Measurements from ENCODE around the gene SPPL3.
"Not testable (repeated sequence)": the region's sequence is repeated elsewhere in the genome, so short reads cannot be mapped to it uniquely, and the experiment has no call there.

Gene SPPL3

DNA sequence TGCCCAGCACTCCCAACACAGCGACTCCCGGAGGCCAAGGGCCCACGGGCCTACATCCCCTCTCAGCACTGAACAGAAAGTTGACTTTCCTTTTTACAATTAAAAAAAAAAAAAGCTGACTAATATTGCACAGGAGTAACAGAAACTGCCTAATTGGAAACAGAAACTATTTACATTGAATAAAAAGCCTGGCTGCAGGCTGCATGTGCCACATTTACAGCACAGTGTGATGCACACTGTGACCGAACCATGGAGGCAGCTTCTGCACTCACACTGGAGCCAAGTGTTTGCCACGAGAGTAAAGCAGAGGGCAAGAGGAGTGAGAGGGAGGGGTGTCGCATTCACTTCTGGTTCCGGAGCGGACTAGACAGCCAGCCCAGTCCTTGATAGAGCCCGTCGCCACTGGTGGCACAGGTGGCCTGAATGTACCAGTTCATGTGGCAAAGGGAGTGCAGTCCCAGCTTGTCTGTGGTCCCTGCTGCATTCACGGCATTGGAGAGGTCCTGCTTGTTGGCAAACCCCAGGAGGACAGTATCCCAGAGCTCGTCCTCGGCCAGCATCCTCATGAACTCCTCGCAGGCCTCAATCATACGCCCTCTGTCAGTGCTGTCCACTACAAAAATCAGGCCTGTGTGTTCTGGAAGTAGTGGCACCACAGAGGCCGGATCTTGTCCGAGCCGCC lies 59.2 kb downstream of the SPPL3 start:
- no peak for DNase-seq (ENCODE audit: low spot score)

GRCh38 chr12:120844297-120844696 lies 59.9 kb downstream of the SPPL3 start:
- no peak for DNase-seq (ENCODE audit: low spot score)

DNA sequence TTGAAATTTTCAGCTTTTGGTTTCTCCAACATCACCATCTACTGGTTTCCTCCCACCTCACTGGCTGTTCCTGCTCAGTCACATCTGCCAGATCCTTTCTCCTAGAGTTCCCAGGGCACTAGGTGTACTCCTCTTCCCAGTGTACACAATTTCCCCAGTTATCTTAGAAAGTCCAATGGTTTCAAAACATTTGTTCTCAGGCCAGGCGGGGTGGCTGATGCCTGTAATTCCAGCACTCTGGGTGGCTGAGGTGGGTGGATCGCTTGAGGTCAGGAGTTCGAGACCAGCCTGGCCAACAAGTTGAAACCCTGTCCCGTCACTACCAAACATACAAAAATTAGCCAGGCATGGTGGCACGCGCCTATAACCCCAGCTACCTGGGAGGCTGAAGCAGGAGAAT lies 60.7 kb downstream of the SPPL3 start:
- DNase-seq (ENCODE audit: low spot score), result no peak

DNA sequence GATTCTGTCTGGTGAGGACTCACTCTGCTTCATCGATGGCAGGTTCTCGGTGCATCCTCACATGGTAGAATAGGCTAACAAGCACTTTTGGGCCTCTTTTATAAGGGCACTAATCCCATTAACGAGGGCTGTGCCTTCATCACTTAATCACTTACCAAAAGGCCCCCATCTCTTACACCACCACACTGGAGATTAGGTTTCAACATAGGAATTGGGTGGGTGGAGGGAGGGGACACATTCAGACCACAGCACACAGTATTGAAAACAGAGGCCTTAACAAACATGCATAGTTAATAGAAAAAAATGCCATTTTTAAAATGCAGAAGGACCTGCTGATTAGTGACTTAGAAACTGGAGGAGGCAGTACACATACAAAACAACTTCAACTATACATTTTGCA lies 61.6 kb downstream of the SPPL3 start:
- DNase-seq (ENCODE audit: low spot score), result no peak

DNA sequence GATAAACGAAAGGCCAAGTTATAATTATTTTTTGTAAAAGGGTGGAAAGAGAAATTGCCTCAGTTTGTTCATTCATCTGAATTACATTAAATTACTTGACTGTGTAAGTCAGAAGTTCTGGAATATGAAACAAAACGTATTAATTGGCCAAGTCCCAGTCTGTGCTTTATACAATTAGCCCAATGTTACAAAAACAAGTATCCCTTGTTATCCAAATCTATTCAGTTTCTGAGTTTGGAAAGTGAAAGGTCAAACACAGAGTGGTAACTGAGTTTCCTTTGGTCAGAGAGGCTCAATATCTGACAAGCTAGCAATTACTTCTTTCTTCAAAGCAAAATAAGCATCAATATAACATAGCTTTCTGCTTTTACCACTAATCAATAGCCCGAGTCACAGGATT lies 62.6 kb downstream of the SPPL3 start:
- DNase-seq (ENCODE audit: low spot score), result peak; percentile 76

- no peak for DNase-seq (ENCODE audit: low spot score)
Observed at GRCh38 chr12:120839503-120839902, 64.7 kb downstream of the SPPL3 start.

DNA sequence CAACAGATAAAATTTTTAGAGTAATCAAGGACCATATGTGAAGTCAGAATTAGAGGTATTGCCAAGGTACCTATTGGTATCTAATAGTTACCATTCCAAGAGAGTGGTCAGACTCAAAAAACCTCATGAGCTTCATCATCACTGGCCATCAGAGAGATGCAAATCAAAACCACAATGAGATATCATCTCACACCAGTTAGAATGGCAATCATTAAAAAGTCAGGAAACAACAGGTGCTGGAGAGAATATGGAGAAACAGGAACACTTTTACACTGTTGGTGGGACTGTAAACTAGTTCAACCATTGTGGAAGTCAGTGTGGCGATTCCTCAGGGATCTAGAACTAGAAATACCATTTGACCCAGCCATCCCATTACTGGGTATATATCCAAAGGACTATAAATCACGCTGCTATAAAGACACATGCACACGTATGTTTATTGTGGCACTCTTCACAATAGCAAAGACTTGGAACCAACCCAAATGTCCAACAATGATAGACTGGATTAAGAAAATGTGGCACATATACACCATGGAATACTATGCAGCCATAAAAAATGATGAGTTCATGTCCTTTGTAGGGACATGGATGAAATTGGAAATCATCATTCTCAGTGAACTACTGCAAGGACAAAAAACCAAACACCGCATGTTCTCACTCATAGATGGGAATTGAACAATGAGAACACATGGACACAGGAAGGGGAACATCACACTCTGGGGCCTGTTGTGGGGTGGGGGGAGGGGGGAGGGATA lies 65.4 kb downstream of the SPPL3 start:
- DNase-seq (ENCODE audit: low spot score), result not testable (repeated sequence)

- no peak for DNase-seq (ENCODE audit: low spot score)
Observed at GRCh38 chr12:120836114-120836684, 68.0 kb downstream of the SPPL3 start.

DNA sequence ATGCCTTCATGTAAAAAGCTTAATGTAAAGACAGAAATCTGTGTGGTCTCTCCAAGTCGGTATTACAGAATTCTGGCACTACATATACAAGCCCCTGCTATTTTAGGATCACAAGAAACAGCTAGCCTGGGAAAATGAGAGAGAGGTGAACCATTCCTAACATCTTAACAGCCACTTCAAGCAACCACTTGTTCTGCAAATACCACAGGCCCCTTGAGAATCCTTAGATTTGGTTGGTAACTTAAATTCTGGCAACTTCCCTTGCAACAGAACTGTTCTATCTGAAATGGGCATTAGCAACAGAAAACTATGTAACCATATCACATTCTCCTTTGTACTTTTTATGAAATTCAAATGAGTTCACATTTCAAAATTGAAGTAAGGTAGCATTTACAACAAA lies 68.5 kb downstream of the SPPL3 start:
- DNase-seq (ENCODE audit: low spot score), result no peak

DNA sequence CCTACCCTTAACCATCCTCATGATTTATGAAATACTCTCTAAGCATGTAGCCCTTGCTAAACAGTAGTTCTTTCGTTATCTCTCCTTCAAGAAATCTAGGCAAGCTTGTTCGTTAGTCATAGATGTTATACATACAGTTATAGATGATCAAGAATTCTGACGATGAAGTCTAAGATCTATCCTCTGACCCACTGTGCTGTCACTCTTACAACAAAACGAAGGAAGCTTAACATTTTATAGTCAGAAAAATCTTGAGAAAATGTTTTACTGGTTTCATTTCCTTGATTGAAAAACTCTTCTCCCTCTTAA lies 68.9 kb downstream of the SPPL3 start:
- DNase-seq (ENCODE audit: low spot score), result no peak

DNA sequence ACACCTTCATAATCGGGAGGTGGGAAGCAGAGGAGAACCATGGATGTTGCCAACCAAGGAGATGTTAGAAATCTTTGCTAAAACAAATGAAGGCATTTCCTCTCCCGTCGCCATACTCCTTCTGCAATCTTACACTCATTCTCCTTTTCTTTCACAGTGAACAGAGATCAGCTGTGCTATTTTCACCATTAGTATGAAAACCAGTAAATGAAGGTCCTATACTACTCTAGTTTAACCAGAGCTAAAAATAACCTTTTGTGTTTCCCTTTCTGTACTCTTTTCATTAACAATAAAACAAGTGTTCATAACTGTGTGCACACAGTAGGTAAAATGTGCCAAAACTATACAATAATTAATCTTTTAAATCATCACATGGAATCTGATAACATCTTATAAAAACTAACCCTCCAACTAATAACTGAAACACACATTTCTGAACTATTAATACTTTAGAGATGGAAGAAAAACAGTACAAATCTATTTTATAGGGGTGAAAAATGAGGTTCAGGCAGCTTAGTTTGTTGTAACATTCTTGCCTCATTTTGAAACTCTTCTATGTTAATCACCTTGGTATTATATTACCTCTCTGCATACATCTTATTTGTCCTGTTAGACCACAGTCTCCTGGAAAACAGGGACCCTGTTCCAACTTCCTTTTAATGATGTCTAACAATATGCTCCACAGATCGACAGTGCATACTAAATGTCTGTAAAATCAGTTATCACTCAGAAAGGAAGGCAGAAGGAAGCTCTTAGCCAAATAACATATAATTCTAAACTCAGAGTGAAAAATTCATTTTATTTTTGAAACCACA lies 69.5 kb downstream of the SPPL3 start:
- DNase-seq (ENCODE audit: low spot score), result no peak

- no peak for DNase-seq (ENCODE audit: low spot score)
Observed at GRCh38 chr12:120833849-120834248, 70.3 kb downstream of the SPPL3 start.

DNA sequence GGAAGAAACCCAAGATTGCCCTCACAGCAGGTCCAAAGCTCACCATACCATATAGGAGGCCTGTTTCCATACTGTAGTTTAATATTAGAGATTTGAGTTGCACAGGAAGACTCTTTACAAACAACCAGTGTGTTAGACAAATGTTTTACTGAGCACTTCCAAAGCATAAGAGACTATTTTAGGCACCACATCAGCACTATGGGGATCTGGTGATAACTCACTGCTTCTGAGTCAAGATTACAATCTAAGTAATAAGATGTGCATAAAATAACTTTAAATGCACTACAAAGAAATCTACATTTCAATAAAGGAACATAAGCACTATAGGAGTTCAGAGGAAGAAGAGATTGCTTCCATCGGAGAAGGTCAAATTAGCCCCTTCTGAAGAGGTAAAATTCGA lies 71.4 kb downstream of the SPPL3 start:
- no peak for DNase-seq (ENCODE audit: low spot score)

GRCh38 chr12:120831648-120832267 lies 72.4 kb downstream of the SPPL3 start:
- DNase-seq (ENCODE audit: low spot score), result no peak

DNA sequence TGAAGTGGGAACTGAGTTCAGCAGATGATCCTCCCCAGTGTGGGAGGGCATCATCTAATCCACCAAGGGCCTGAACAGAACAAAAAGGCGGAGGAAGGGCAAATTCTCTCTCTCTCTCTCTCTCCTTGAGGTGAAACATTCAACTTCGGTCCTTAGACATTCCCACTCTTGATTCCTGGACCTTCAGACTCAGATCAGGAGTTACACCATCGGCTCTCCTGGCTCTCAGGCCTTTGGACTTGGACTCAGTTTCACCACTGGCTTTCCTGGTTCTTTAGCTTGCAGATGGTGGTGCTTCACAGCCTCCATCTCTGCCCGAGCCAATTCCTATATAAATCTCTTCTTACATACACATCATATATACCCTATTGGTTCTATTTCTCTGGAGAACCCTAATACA lies 73.2 kb downstream of the SPPL3 start:
- no peak for DNase-seq (ENCODE audit: low spot score)

DNA sequence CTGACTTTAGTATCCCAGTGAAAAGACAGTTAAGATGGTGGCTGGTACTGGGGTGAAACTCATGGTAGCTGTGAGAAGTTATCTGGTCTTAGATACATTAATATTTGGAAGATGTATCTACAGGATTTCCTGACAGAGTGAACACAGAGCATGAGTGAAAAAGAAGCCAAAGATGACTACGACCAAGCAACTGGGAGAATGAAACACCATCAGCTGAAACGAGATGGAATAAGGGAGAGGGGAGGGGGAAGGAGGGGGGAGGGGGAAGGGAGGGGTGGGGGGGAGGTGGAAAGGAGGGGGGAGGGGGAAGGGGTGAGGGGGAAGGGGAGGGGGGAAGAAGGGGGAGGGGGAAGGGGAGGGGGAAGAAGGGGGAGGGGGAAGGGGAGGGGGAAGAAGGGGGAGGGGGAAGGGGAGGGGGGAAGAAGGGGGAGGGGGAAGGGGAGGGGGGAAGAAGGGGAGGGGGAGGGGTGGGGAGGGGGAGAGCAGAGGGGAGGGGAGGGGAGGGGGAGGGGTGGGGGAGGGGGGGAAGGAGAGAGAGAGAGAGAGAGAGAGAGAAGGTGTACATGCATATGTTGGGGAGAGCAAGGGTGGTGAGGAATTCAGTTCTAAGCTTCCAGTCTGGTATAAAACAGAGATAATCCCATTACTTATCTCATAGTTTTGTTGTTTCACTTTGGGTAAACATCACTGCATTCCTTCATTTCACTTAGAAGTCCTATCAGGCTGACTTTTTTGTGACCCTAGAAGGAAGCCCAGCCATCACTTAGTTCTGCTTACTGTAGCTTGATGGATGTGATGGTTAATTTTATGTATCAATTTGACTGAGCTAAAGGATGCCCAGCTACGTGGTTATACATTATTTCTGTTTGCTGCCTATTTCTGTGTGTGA lies 73.9 kb downstream of the SPPL3 start:
- DNase-seq (ENCODE audit: low spot score), result no peak

DNA sequence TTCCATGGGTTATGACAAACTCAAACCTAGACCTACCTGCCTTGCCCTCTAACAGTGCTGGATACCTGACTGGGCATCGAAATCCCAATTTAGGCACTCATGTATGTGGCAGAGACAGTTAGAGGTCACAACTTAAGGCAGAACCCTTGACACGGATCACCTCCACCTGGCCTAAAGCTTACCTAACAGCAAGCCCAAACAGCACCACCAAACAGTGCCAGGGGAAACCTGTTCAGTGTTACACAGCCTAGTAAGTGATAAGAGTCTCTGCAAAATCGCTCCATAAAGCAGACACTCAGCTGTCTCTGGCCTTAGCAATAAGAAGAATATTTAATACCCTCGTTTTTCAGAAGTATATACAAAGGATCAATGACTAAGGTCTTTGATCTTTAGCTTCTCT lies 77.8 kb downstream of the SPPL3 start:
- DNase-seq (ENCODE audit: low spot score), result no peak

- no peak for DNase-seq (ENCODE audit: low spot score)
Observed at GRCh38 chr12:120825337-120825736, 78.8 kb downstream of the SPPL3 start.

DNA sequence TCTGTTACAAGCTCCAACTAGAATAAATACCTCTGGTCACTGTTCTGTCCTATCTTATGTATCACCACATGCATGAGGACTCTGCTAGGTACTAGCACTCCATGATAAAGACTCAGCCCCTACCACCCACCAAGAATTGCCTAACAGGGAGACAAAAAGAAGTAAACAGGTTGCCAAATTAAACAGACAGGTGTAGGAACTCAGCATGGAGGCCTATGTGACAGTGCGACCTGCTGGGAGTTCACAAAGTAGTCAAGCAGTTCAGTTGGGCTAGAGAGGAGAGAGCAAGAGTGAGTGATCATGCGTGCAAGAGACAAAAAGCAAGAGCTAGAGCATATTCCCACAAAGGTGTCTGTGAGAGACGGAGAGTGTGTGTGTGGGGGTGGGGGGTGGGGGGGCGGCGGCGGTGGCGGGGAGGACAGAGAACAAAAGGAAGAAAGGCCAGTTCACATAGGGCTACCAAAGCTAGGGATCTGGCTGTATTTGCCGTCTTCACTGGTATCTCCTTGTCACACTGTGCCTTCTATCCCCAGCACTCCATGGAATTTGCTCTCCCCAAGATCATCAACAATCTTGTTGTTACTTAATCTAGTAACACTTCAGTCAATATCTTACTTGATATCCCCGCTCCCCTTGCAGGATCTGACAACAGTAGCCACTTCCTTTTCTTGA lies 81.2 kb downstream of the SPPL3 start:
- DNase-seq (ENCODE audit: low spot score), result no peak

GRCh38 chr12:120821878-120822277 lies 82.3 kb downstream of the SPPL3 start:
- no peak for DNase-seq (ENCODE audit: low spot score)
